HFF-Myc (cell line): ENCODE measurements around the gene STXBP5.

Source experiments
- DNase-seq: peaks from one replicate; pipeline ENCODE4 v3.0.0-alpha.2; 2011; ENCODE audit warnings: low read depth; ENCODE audit errors: extremely low read depth
- H3K4me3 ChIP-seq: replicated peaks from 2 replicates; pipeline ENCODE4 v1.5.1; 2011; ENCODE audit warnings: low read depth, mild to moderate bottlenecking, control low read depth, low read length
- CTCF ChIP-seq: IDR thresholded peaks from 2 replicates; pipeline ENCODE4 v1.5.1; 2012; ENCODE audit warnings: mild to moderate bottlenecking, low read depth, low read length, control low read depth; ENCODE audit errors: missing control alignments

The STXBP5 gene

DNA sequence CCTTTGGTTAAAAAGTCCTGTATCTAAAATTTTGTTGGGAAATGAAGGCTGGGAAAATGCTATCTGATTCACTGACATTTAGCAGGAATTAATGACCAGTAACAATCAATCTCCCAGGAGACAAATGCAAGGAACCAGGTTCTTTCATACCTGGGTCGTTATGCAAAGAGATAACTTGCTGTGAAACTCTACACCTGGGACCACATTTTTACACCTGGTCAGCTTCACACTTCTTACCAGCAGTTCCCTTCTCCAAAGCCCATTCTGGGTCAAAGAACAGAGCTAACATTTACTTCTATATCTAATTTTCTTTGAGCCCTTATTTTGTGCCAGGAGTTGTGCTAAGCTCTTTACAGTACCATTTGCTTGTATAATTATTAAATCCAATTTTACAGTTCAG lies 27.4 kb upstream of the STXBP5 start:
- no peak for TF ChIP-seq CTCF
- DNase-seq = no peak
- no peak overlapping the region for H3K4me3 ChIP-seq

GRCh38 chr6:147177286-147177685 lies 26.9 kb upstream of the STXBP5 start:
- no peak for TF ChIP-seq CTCF
- H3K4me3 ChIP-seq = no peak overlapping the region

GRCh38 chr6:147178355-147178754 lies 25.9 kb upstream of the STXBP5 start:
- no peak overlapping the region for H3K4me3 ChIP-seq
- no peak for TF ChIP-seq CTCF
- no peak for DNase-seq

More at GRCh38 chr6:147177286-147177685, 26.9 kb upstream of the STXBP5 start:
- no peak for DNase-seq

- TF ChIP-seq CTCF = no peak
- no peak for DNase-seq
- no peak overlapping the region for H3K4me3 ChIP-seq
Measured at GRCh38 chr6:147179809-147180208, 24.4 kb upstream of the STXBP5 start.

GRCh38 chr6:147180926-147181325 lies 23.3 kb upstream of the STXBP5 start:
- TF ChIP-seq CTCF = no peak
- no peak overlapping the region for H3K4me3 ChIP-seq
- DNase-seq = no peak

DNA sequence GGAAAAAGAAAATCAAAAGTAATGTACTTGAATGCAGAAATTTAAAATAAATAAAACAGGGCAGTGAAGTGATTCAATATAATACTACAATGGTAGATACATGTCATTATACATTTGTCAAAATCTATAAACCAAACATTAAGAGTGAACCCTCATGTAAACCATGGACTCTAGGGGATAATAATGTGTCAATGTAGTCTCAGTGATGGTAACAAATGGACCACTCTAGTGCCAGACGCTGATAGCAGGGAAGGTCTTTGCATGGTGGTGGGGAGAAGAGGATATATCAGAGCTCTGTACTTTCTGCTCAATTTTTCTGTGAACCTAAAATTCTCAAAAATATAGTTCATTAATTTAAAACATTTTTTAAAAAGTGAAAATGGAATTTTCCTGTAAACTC lies 19.8 kb upstream of the STXBP5 start:
- H3K4me3 ChIP-seq = no peak overlapping the region
- no peak for DNase-seq
- TF ChIP-seq CTCF = no peak

DNA sequence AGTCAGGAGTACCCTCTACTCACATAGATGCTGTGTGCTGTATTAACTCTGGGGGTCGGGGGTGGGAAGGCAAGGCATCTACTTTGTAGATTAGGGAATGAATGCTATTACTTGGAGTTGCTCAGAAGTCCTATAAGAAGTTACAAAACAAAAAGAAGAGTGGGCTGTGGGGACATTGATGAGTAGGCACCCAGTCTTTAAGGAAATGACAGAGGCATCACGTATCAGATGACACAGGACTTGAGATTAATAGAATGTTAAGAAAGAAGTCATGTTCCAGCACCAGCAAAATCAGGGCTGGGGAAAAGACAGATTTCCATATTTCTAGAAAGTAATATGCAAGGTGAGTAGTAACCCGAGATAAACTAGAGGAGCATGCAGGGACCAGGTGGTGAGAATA lies 19.0 kb upstream of the STXBP5 start:
- TF ChIP-seq CTCF = no peak
- H3K4me3 ChIP-seq = no peak overlapping the region
- no peak for DNase-seq
